GF-D8 (cell line): ENCODE results near the gene IFT22.
"Not testable (repeated sequence)": the region's sequence is repeated elsewhere in the genome, so short reads cannot be mapped to it uniquely, and the experiment has no call there.

Experiments used
- DNase-seq: peaks from one replicate; lab custom pipeline; 2025; lab: John Stamatoyannopoulos, UW

Gene IFT22

GRCh38 chr7:101308245-101309085 is 13.1 kb downstream of the IFT22 start:
- DNase-seq = no peak

- DNase-seq = no peak
Measured at GRCh38 chr7:101306307-101306706, 15.3 kb downstream of the IFT22 start.

GRCh38 chr7:101303102-101303701 is 18.4 kb downstream of the IFT22 start:
- DNase-seq = no peak

- no peak for DNase-seq
Measured at GRCh38 chr7:101302641-101303101, 18.9 kb downstream of the IFT22 start.

DNA sequence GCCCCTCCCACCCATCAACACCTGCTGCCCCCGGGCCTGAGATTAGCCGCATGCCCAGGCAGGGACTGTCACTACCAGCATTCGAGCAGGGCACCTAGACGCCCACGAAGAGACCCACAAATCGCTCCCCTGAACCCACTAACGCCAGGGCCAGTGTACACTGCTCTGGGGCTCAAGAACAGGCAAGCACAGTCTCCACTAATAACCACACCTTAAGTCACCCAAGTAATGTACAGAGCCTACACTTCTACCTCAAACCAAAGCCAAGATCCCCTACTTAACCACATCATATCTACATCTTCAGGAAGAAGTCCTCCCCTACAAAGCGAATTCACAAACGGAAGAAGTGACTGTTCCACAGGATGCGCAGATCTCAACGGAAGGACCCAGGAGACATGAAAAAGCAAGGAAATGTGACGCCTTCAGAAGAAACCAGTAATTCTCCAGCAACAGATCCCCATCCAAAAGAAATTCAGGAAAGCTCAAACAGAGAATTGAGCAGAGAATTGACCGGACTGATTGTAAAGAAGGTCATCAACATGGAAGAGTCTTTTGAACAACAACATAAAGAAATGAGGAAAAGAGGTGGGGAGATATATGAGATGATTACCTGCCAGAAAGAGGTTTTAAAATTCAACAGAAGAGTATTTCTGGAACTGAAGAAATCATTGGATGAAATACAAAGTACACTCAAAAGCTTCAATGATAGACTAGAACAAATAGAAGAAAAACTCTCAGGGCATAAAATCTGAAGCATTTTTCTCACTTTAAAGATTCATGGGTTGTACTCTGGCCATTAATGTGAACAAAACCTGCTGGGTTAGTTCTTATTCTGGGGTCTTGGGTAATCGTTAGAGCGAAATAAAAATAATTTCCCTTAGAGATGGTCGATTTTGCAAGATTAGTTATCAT is 20.9 kb downstream of the IFT22 start:
- no peak for DNase-seq

DNA sequence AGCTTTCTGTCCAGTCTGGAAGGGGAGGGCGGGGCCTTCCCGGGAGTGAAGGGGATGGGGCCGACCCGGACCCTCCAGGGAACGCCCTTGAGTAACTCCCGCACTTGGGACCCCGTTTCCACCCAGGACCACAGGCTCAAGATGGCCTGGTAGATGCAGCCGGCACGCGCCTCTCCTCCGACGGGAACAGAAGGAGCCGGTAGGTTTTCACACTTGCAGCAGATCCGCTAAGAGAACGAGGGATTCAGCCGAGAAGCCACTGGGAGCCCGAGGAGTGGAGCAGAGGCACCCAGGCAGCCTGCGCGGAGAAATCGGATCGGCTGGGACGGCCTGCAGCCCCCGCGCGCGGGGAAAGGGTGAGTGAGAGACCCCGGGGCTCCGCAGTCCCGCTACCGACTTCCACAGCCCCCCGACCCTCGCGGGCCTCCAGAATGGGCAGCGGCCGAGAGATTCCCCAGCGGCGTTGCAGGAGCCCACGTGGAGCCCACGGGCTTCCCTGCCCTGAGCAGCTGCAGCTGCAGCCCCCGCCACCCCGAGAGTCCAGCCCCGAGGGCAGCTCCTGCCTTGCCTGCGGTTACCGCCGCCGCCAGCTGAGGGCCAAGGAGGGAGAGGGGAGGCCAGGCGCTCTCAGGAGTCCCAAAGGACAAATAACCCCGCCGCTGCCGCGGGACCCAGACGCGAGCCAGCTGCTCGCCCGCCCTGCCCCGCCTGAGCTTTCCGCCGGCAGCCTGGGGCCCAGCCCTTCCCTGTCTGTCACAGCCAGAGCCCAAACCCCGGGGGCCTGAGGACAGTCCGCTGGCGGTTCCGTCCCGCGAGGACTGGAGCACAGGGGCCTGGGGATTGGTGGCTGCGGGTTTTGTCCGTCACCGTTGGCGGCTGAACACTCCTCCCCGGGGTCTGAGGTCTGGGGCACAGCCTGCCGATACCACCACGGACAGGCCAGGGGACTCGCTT is 21.8 kb downstream of the IFT22 start:
- no peak for DNase-seq

DNA sequence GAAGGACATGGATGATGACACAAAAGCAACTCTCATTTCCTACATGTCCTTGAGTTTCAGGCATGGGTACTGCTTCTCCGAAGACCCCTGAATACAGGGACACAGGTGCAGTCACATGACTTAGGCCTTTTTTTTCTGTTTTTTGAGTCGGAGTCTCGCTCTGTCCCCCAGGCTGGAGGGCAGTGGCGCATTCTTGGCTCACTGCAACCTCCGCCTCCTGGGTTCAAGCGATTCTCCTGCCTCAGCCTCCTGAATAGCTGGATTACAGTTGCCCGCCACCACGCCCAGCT is 26.8 kb downstream of the IFT22 start:
- DNase-seq = no peak

DNA sequence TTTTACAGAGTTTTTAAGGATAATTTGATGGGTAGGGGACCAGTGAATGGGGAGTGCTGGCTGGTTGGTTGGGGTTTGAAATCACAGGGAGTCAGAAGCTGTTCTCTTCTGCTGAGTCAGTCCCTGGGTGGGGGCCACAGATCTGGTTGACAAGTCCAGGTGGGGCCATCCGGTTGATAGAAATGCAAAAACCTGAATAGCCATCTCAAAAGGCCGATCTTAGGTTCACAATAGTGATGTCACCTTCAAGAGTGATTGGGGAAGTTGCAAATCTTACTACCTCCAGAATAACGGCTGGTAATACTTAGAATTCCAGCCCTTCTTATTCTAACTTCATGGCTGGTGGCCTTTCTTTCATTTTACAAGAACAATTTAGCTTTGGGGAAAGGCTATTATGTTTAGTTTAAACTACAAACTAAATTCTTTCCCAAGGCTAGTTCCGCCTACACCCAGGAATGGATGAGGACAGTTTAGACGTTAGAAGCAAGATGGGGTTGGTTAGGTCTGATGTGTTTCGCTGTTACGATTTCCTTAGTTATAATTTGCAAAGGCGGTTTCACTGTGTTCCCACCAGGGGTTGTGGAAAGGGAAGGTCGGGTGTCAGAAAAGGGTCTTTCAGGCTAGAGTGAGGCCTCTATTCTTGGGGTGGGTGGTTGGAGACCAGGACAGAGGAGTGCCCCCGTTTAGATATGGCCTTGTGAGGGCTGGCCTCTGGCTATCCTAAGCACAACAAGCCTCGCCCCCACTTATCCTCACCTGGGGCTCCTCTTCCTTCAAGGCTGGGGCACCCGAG is 27.4 kb downstream of the IFT22 start:
- no peak for DNase-seq

DNA sequence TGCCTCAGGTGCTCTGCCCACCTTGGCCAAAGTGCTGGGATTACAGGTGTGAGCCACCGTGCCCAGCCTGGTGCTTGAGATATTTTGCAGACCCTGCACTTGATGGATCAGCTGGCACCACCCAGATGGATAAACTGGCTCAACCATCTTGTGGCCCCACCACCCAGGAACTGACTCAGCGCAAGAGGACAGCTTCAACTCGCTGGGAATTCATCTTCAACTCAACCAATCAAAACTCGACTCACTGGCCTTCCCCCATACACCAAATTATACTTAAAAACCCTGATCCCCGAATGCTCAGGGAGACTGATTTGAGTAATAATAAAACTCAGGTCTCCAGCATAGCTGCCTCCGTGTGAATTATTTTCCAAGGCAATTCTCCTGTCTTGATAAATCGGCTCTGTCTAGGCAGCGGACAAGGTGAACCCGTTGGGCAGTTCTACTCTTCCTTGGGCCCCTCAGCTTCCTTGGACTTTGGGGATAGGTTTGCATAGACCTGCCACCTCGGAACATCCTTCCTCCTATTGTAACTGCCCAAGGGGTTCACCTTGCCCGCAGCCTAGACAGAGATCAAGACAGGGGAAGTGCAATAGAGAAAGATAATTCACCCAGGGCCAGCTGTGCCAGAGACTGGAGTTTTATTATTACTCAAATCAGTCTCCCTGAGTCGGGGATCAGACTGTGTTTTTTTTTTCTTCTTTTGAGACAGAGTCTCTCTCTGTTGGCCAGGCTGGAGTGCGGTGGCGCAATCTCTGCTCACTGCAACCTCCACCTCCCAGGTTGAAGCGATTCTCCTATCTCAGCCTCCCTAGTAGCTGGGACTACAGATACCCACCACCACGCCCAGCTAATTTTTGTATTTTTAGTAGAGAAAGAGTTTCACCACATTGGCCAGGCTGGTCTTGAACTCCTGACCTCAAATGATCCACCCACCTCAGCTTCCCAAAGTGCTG is 28.3 kb downstream of the IFT22 start:
- not testable (repeated sequence) for DNase-seq

GRCh38 chr7:101292566-101292965 is 29.0 kb downstream of the IFT22 start:
- DNase-seq = not testable (repeated sequence)

DNA sequence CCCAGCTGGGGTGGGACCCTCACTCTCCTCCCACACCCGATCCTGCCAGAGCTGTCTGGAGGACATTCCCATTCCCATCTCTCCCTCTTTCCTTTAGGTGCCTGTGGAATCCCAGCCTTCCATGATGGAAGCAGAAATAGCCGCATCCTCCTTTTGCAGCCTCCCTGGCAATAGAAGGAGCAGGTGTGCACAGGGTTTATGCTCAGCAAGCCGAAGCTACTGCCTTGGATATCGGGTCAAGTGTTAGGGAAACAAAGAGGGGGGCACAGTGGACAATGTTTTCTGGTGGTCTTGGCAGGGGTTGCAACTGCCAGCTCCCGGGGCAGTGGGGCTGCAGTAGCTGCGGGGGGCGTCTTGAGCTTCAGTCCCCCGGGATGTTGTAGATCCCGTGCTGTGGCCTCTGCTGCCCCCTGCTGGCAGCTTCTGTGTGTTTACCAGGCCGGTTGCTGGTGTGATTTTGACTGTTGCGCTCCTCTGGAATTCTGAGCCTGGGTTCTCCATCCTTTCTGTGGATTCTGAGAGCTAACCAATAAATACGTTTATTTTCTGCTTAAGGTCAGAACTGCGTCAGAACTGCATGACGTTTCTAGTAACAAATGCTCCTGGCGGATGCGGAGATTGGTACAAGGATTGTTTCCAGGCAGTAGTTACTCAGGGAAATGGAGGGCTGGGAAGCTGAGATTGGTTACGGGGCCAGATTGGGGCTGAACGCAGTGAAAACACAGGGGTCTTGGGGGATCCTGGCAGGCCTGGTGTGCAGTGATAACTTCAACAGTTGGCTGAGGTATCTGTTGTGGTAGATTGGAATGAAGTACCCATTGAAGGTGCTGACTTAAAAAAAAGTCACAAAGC is 31.2 kb downstream of the IFT22 start:
- not testable (repeated sequence) for DNase-seq

DNA sequence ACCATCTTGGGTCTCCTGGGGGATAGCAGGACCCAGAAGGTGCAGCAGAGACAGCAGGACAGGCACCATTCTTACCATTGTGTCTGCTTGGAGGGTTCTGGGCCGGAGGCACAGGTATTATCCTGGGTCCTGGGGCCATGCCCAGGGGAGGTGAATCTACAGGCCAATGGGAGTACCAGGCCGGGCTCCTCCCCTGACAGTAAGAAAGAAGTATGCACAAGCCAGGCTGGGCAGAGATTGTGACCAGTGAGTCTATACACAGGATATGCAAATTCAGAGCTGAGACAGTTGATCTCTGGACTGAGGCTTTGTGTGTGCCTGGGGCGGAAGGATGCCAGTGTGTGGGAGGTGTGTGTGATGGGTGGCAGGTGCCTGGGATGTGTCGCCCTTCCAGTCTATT is 31.9 kb downstream of the IFT22 start:
- DNase-seq = not testable (repeated sequence)

DNA sequence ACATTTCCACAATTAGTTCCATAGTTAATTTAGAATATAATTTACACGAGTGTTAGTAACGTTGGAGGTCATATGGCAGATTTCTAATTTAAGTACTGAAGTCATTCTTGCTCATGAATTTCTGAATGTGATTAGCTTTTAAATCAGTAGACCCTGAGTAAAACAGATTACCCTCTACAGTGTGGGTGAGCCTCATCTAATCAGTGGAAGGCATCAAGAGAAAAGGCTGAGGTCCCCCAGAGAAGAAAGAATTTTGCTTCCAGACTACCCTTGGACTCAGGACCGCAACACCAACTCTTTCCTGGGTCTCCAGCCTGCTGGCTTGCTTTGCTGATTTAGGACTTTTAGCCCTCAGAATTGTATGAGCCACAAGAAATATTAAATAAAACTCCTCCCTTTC is 33.2 kb downstream of the IFT22 start:
- DNase-seq = no peak

- DNase-seq = no peak
Measured at GRCh38 chr7:101287032-101287431, 34.6 kb downstream of the IFT22 start.

DNA sequence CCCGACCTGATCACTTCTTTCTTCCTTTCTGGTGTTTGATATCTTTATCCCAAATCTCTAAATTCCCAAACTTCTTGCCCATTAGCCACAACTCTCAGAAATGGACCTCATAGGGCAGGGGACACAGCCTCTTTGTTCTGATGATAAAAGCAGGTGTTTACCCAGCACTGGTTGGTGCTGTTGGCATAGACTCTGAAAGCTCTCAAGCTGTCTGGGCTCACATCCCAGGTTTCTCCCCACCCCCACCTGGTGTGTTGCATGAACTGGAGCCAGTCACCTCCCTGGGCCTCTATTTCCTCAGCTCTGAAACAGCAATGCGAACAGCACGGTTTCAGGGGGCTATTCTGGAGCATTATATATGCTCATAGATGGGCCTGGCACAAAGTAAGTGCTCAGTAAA is 35.7 kb downstream of the IFT22 start:
- DNase-seq = not testable (repeated sequence)

- DNase-seq = no peak
Measured at GRCh38 chr7:101285171-101285570, 36.4 kb downstream of the IFT22 start.

GRCh38 chr7:101280912-101281311 is 40.7 kb downstream of the IFT22 start:
- not testable (repeated sequence) for DNase-seq

DNA sequence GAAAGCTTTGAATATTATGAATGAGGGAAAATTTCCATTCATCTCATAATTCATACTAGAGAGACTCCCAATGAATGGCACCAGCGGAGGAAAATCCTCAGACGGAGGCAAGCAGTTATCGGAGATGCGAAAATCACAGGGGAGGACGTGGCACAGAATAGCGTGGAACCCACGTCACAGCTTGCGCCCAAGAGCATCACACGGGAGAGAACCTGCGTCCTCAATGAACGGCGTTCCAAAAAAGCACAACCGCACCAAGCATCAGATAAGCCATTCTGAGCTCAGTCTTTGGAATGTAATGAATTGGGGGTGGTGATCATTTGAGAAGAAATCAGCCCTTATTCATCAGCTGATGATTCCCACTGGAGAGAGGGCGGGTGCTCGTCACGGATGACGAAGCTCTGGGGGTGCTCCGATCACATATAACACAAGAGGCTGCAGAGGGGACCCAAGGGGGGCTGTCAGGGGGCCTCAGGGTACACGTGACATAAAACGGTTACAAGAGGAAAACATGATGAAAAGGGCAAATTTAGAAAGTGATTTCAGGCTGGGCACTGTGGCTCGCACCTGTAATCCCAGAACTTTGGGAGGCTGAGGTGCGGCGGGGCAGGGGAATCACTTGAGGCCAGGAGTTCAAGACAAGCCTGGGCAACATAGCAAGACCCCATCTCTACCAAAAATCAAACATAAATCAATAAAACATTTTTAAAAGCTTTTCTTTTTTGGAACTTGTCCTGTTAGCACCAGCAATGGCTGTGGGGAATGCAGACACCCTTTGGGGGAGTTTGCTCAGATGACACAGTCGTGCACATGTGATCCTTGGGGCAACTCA is 42.9 kb downstream of the IFT22 start:
- DNase-seq = no peak
